Right renal cortex interstitium (tissue), 3 donors: ENCODE data around the gene SPANXN2. TPM values are rescaled to one million over a fixed set of nuclear protein-coding genes. Genes with fewer than 3 reads are reported as not detected.
"Not testable (repeated sequence)": the region's sequence is repeated elsewhere in the genome, so short reads cannot be mapped to it uniquely, and the experiment has no call there.

Experiments
- DNase-seq, 3 donors: peaks; one replicate each; pipeline ENCODE4 v3.0.0-alpha.2; 2013; ENCODE audit warnings: low read depth in 3 of 3, low spot score in 2 of 3
- polyA plus RNA-seq, 3 donors: library from polyadenylated mRNA; unstranded; fragments of 120-200 nt; gene quantifications; one replicate each; pipeline ENCODE4 v1.2.1, GENCODE V29; 2013; ENCODE audit not compliant: insufficient read length in 3 of 3

SPANXN2 gene, protein sequence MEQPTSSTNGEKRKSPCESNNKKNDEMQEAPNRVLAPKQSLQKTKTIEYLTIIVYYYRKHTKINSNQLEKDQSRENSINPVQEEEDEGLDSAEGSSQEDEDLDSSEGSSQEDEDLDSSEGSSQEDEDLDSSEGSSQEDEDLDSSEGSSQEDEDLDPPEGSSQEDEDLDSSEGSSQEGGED
- polyA plus RNA-seq: not detected

DNA sequence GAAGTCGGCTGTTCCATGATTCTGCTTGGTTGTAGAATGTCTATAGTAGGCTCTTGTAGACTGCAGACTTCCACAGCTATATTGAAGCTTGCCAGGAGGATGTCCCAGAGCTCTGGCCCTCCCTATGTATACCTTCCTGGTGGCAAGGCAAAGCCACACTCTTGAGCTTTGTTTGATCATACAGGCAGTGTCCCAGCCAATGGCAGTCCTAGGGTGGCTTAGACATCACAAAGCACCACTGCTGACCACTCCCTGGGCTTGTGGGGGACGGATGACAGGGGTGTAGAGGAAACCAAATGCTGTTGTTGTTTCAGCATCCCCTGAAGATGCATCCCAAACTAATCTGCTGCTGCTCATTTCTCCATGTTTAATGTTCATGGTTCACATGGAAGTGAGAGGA is at the start of gene SPANXN2:
TSS of gene SPANXN2 (minus strand) at position 101 of the 400 bp plus-strand sequence. CDS start at position 17, 84 bp downstream.
- not testable (repeated sequence) for DNase-seq

DNA sequence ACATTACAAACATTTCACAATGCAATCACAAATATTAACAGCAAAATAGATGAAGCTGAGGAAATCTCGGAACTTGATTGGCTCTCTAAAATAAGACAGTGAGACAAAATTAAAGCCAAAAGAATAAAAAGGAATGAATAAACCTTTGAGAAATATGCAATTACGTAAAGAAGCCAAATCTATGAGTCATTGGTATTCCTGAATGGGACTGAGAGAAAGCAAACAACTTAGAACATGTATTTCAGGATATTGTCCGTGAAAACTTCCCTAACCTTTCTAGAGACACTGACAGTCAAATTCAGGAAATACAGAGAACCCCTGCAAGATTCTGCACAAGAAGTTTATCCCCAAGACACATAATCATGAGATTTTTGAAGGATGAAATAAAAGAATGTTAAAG is 48.4 kb upstream of the SPANXN2 start:
- no peak for DNase-seq

DNA sequence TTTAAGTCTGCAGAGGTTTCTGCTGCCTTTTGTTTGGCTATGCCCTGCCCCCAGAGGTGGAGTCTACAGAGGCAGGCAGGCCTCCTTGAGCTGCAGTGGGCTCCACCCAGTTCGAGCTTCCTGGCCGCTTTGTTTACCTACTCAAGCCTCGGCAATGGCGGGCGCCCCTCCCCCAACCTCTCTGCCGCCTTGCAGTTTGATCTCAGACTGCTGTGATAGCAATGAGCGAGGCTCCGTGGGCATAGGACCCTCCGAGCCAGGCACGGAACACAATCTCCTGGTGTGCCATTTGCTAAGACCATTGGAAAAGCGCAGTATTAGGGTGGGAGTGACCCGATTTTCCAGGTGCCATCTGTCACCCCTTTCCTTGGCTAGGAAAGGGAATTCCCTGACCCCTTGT is 47.2 kb upstream of the SPANXN2 start:
- DNase-seq: not testable (repeated sequence)

DNA sequence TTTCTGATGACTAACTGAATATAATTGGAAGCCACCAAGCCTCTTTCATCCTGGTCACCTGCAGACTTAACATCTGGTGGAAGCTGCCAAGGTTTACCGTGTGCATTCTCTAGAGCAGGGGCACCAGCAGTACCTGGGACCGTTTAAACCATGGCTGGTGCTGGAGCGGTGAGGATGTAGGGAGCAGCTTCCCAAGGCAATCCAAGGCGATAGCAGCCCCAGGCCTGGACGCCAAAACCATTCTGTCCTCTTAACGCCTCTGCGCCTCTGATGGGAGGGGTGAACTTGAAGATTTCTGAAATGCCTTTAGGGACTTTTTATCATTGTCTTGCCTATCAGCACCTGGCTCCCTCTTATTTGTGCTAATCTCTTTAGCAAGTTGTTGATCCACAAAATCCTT is 37.3 kb upstream of the SPANXN2 start:
- no peak for DNase-seq

DNA sequence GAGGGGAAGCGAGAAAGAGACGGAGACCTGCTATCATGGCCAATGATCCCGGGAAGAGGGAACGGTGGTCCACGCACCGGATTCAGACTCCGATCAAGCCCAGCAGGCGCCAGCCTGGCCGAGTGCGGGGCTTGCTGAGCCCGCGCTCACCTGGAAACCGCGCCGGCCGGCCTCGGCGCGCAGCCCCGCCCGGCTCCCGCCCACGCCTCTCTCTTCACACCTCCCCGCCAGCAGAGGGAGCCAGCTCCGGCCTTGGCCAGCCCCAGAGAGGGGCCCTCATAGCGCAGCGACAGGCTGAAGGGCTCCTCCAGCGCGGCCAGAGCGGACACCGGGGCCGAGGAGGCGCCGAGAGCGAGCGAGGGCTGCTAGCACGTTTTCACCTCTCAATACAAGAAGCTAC is 36.8 kb upstream of the SPANXN2 start:
- DNase-seq: no peak

DNA sequence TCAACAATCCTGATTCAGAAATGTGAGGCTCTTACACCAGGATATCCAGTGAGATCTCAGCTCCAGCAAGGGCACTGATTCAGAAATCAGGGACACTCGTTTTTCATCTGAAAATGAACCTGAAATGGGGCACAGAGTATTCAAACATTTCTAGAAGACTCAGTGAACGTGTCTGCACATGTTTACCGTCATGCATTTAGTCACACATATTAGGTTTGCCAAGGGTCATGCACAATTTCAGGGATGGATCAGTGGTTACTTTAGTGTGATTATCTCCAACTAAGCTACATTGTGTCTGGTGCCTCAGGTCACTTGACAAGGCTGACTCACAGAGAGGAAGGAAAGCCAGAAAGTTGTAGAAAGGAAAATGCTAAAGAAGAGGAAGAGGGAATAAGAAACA is 33.6 kb upstream of the SPANXN2 start:
- no peak for DNase-seq

DNA sequence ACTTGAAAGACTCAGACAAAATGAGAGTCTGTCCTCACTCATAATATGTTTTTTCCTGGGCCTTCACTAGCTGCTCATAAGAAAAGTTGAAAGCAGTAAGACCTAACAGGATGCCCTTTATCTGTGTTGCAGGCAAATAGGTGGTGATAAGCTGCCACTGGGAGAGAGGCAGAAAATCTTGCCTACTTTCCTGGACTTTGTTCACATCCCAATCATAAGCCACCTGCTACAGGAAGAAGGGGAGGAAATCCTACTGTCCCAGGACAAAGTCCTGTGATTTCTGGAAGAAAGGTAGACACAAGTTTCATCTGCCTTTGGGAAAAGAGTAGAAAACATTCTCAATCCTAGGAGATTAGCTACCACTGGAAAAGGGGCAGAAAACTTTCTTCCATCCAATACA is 13.3 kb upstream of the SPANXN2 start:
- no peak for DNase-seq

DNA sequence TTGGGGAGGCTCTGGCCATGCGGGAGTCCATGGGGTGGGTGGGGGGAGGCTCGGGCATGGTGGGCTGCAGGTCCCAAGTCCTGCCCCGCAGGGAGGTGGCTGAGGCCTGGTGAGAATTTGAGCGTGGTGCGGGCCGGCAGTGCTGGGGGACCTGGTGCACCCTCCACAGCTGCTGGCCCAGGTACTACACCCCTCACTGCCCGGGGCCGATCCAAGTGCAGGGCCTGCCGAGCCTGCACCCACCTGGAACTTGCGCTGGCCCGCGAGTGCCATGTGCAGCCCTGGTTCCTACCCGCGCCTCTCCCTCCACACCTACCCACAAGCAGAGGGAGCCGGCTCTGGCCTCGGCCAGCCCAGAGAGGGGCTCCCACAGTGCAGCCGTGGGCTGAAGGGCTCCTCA is 5.7 kb upstream of the SPANXN2 start:
- DNase-seq: no peak

DNA sequence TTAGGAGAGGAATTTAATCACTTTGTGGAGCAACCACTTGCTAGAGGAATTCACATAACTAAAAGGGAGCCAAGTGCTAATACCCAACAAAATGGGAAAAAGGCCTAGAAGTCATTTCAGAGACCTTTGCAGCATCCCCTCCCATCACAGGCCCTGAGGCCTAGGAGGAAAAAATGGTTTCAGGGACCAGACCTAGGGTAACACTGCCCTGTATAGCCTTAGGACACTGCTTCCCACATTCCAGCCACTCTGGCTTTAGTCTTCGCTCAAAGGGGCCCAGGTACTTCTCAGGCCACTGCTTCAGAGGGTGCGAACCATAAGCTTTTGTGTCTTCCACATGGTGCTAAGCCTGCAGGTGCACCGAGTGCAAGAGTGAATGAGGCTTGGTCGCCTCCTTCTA is 19.1 kb downstream of the SPANXN2 start:
- no peak for DNase-seq

DNA sequence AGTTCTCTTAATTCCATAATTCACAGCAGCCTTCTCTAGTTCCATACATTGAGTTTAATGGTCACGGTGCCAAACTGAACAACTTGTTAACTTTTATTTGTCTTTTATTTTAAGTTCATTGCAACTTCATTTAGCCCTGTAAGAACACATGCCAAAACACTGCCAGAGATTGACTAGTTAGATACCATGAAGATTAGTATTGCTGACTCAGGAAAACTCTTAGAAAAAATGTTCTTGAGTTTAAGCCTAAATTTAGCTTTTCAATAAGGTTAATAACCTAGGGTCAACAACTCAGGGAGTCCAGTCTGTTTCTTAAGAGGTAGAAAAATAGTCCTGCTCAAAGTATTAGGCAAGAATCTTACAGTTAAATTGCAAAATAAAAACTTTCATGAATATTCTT is 25.7 kb downstream of the SPANXN2 start:
- DNase-seq: no peak

DNA sequence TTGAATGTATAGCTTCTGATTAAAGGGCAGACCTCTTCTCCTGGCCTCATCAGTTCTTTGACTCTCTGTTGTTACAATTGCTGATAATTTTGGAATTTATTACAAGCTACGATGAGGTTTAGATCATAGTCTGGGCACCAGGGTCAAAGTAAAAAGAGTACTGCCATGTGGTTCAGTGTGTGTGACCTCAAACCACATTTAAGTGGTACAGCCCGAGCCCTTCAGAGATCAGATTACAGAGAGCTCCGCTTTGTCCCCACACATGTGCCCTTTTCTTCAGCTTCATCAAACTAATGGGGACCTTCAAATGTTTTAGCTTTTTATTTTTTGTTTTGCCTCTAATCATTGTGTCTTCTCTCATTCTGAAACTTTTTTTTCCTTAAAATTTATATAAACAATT is 37.1 kb downstream of the SPANXN2 start:
- DNase-seq: no peak

DNA sequence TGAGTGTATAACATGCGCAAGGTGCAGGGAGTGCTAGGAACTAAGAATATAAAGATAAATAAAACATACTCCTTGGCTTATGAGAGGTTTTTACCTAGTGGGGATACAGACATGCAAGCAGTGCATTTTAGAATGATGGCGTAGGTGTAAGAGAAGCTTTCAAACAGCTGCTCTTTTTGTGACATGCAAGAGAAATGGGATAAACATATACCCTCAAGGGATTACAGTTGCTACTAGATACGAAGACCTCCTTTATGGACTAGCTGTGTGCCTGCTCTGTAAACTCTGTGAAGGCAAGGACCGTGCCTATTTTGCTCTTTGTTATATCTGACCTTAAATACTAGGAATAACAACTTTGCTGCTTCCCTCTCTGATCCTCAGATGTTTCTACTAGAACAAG is 45.6 kb downstream of the SPANXN2 start:
- DNase-seq: no peak

DNA sequence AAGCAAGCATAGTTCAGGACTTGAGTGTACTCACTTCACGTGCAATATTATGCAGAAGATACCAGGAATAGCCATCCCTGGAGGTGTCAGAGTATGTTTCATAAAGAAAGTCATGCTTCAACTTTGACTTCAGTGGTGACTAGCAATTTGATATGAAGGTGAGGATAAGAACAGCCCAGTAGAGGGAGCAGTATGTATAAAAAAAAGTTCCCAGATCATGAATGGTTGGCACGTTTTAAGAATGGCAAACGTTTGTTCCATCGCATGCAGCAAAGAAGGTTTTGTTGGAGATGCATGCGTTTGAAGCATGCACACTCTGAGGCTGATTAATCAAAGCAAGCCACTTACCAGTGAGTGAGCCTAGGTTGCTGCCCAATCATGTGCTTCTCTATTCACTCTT is 51.2 kb downstream of the SPANXN2 start:
- DNase-seq: no peak

DNA sequence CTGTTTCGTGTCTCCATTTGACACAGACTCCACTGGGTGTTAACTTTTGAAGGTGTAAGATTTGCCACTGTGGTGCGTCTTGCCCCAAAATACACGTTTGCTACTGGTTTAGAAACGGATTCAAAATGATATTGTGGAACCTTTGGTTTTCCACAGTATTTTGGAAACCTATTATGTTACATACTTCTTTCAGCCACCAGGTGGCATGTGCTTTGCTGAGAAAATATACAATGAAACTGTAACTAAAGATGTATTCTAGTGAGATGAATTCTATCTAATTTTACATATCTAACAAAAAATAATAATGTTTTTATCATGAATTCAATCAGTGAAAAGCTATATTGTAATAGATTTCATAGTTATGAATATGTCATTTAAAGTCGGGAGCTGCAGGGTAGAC is 56.2 kb downstream of the SPANXN2 start:
- no peak for DNase-seq

DNA sequence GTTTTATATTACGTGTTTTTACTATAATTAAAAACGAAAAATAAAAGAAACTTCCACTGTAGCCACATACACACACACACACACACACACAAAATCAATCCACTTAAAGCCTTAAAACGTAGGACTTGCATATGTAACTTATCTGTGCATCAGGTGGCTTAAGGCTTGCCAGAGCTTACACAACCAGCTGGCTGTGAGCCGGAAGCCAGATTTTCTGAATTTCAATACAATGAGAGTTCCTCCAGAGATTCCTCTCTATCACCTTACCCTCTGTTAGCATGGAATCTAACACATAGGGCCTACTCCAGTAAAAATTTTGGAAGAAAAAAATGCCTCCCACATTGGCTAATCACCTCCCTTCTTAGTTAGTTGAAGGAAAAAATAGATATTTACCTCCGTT is 56.8 kb downstream of the SPANXN2 start:
- DNase-seq: no peak

Other genes with a start within 250 kb of the SPANXN2 start
- not detected for gene SPANXN3, start 203.3 kb downstream of the SPANXN2 start, polyA plus RNA-seq
- gene SLITRK4, start 84.7 kb downstream of the SPANXN2 start, polyA plus RNA-seq: 10 to 100 TPM; 14.7 to 18.3 (median 17.9) TPM
- gene UBE2NL, start 163.3 kb upstream of the SPANXN2 start, polyA plus RNA-seq: under 1 TPM; 0.26 to 0.52 (median 0.33) TPM